ENCODE results near the gene ASB15.

DNA sequence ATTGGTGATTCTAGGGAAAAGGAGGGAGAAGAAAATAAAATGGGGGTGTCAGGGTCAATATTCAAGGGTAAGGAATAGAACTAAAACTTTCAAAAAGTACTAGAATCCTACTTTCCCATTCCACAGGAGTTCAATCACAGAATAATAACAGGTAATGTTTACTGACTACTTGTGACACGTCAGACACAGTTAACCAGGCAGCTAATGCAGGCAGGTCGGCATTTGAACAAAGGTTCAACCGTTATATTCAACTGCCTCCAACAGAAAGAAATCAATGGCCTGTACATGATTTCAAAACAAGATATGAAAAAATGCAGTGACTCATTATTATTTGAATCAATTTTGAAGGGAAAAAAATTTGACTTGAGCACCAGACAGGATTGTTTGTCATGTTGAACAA lies 3.1 kb downstream of the ASB15 start:
- TF ChIP-seq, protein P1, sequence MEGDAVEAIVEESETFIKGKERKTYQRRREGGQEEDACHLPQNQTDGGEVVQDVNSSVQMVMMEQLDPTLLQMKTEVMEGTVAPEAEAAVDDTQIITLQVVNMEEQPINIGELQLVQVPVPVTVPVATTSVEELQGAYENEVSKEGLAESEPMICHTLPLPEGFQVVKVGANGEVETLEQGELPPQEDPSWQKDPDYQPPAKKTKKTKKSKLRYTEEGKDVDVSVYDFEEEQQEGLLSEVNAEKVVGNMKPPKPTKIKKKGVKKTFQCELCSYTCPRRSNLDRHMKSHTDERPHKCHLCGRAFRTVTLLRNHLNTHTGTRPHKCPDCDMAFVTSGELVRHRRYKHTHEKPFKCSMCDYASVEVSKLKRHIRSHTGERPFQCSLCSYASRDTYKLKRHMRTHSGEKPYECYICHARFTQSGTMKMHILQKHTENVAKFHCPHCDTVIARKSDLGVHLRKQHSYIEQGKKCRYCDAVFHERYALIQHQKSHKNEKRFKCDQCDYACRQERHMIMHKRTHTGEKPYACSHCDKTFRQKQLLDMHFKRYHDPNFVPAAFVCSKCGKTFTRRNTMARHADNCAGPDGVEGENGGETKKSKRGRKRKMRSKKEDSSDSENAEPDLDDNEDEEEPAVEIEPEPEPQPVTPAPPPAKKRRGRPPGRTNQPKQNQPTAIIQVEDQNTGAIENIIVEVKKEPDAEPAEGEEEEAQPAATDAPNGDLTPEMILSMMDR (conservative IDR thresholded peaks at IDR 0.05; ENCODE audit: low read depth, low read length): no peak
- TF ChIP-seq POLR2A (IDR thresholded peaks at IDR 0.05; ENCODE audit: low read depth, low read length): no peak
- TF ChIP-seq RAD21 (IDR thresholded peaks at IDR 0.05; ENCODE audit: low read length): no peak
- TF ChIP-seq NFE2L2 (IDR thresholded peaks at IDR 0.05; ENCODE audit: low read depth, low read length): no peak
- no peak for TF ChIP-seq CHD1 (IDR thresholded peaks at IDR 0.05; ENCODE audit: low read depth, low read length)
- no peak for TF ChIP-seq RFX5 (IDR thresholded peaks at IDR 0.05; ENCODE audit: low read depth, low read length)

All from IMR-90 (cell line).